K562 (cell line): ENCODE results near the gene PBX2. TPM values are rescaled to one million over a fixed set of nuclear protein-coding genes. Genes with fewer than 3 reads are reported as not detected.

Experiments used
- ASH1L ChIP-seq: fragments of 450-650 bp; IDR thresholded peaks from 2 replicates; pipeline ENCODE4 v1.6.1; 2018; ENCODE audit warnings: borderline replicate concordance, mild to moderate bottlenecking, low read depth; ENCODE audit not compliant: partially characterized antibody
- EHMT2 ChIP-seq: fragments of 450-650 bp; IDR thresholded peaks from 2 replicates; pipeline ENCODE4 v1.6.1; 2018; ENCODE audit warnings: antibody characterized with exemption
- FOXK2 ChIP-seq, 2 experiments: fragments of 450-650 bp; IDR thresholded peaks in 1 of 2; conservative IDR thresholded peaks in 1 of 2; 2 replicates each; pipeline ENCODE4 v1.6.1; 2016; ENCODE audit warnings: low read depth in 2 of 2, mild to moderate bottlenecking in 1 of 2
- KHSRP ChIP-seq: fragments of 450-650 bp; IDR thresholded peaks from 2 replicates; pipeline ENCODE4 v1.6.1; 2017
- MTA3 ChIP-seq: fragments of 450-650 bp; formaldehyde crosslinking; IDR thresholded peaks from 2 replicates; pipeline ENCODE4 v1.6.1; 2017; ENCODE audit warnings: mild to moderate bottlenecking, borderline replicate concordance
- RBFOX2 ChIP-seq: fragments of 200-400 bp; formaldehyde crosslinking; IDR thresholded peaks from 2 replicates; pipeline ENCODE4 v1.6.1; 2017; ENCODE audit warnings: low read depth, mild to moderate bottlenecking, low read length, moderate library complexity
- ZBTB7A ChIP-seq: IDR thresholded peaks from 2 replicates; pipeline ENCODE4 v1.6.1; 2011; ENCODE audit warnings: low read depth, mild to moderate bottlenecking, low read length, moderate library complexity, borderline replicate concordance; ENCODE audit not compliant: control insufficient read depth
- polyA plus RNA-seq, 8 experiments: library from polyadenylated mRNA; depleted of rRNA in 4 of 8; stranded (reverse) in 5 of 8; unstranded in 3 of 8; fragments of >200 nt; fragmentation: Nextera tagmentation in 2 of 8; fragmentation: Illumina TruSeq in 1 of 8; extraction: Ambion mirVana in 2 of 8; extraction: Trizol in 1 of 8; gene quantifications; 2 replicates each; pipeline versions ENCODE4 v1.2.1 to v1.2.3, GENCODE V29; 2011 to 2014; ENCODE audit warnings: inconsistent platforms in 1 of 8, missing spikeins in 1 of 8
- total RNA-seq, 7 experiments: library from RNA; depleted of rRNA in 6 of 7; stranded (reverse); fragments of >200 nt in 6 of 7; fragmentation: Illumina TruSeq in 2 of 7; extraction: Trizol in 2 of 7; gene quantifications; 2 replicates each; pipeline versions ENCODE4 v1.2.1 to v1.2.3, GENCODE V29; 2011 to 2021; ENCODE audit warnings: low replicate concordance in 1 of 7
- TF ChIP-seq, protein P1 (sequence below): fragments of 450-650 bp; IDR thresholded peaks from 2 replicates; pipeline ENCODE4 v1.7.0; 2016; ENCODE audit warnings: borderline replicate concordance
- TF ChIP-seq, protein P2 (sequence below): fragments of 450-650 bp; conservative IDR thresholded peaks from 2 replicates; pipeline ENCODE4 v1.6.1; 2016; ENCODE audit warnings: missing genetic modification characterization, low read depth, mild to moderate bottlenecking, missing compliant biosample characterization, moderate library complexity

PBX2 gene
- total and polyA plus RNA-seq, 9 of the 15 experiments (the other 6 are each of a cell fraction or from before 2014, with no cell fraction given) = 1.9 to 134 (median 62.5) TPM

DNA sequence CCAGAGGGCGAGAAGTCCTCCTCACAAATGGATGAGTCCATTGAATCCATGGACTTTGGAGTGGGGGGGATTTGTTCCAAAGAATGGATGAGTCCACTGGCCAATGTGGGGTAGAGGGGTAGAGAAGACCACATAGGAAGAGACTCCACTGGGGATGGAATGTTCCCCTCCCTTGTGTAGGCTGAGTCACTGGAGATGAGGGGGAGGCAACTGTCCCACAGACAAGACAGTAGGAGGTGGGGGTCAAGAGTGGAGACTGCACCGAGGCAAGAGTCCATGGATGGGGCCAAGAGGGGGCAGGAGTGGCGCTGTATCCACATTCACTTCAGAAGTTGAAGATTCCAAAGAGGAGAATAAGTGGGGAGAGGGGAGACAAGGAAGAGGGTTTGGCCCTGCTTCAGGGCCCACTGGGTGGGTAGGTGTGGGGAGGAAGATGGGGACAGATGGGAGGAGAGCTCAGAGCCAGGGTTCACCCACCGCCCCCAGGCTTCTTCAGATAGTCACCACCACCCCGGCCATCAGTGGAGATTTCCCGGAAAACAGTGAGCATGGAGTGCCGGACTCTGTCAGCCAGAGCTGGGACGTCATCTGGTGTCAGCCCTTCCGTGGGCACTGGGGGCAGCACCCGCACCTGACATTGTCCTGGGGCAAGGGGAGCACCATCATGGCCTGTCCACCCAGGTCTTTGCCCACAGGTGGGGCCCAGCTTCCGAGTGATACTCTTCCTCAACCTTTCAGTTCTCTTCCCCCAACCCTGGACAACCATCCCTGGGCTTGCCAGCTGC is 21.0 kb downstream of the PBX2 start (continued):
- TF ChIP-seq, protein P1, sequence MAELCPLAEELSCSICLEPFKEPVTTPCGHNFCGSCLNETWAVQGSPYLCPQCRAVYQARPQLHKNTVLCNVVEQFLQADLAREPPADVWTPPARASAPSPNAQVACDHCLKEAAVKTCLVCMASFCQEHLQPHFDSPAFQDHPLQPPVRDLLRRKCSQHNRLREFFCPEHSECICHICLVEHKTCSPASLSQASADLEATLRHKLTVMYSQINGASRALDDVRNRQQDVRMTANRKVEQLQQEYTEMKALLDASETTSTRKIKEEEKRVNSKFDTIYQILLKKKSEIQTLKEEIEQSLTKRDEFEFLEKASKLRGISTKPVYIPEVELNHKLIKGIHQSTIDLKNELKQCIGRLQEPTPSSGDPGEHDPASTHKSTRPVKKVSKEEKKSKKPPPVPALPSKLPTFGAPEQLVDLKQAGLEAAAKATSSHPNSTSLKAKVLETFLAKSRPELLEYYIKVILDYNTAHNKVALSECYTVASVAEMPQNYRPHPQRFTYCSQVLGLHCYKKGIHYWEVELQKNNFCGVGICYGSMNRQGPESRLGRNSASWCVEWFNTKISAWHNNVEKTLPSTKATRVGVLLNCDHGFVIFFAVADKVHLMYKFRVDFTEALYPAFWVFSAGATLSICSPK = no peak
- TF ChIP-seq EHMT2 (peak; percentile 87), KHSRP (no peak), FOXK2 (conservative IDR thresholded peaks at IDR 0.05 in 1 of 2, IDR thresholded peaks at IDR 0.05 in 1 of 2; ENCODE audit: low read depth in 2 of 2) (peak in 1 of 2 experiments; percentile 81; a peak in 2 of 4 replicates), RBFOX2 (peak; percentile 60), MTA3 (0 out of 2 replicates have a peak, but pooled peaks have one; percentile 20), ZBTB7A (peak; percentile 60; the same call in 1 of the 2 replicates), ASH1L (no peak)
- TF ChIP-seq, protein P2, sequence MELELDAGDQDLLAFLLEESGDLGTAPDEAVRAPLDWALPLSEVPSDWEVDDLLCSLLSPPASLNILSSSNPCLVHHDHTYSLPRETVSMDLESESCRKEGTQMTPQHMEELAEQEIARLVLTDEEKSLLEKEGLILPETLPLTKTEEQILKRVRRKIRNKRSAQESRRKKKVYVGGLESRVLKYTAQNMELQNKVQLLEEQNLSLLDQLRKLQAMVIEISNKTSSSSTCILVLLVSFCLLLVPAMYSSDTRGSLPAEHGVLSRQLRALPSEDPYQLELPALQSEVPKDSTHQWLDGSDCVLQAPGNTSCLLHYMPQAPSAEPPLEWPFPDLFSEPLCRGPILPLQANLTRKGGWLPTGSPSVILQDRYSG (tag) = no peak
- TF ChIP-seq, all 486 proteins: peak for 80
